NB4 (cell line): Measurements from ENCODE around the gene VPS35L.

Experiments used
- DNase-seq: peaks from one replicate; pipeline ENCODE4 v3.0.0; 2010; ENCODE audit warnings: low read depth
- H3K4me3 ChIP-seq: one replicate; pipeline ENCODE4 v1.5.1; 2011; ENCODE audit warnings: mild to moderate bottlenecking, low read depth, low read length, moderate library complexity
- MAX ChIP-seq: IDR thresholded peaks from 2 replicates; pipeline ENCODE4 v1.6.1; 2011; ENCODE audit warnings: low read depth, low read length
- MYC ChIP-seq: IDR thresholded peaks from 2 replicates; pipeline ENCODE4 v1.6.1; 2011; ENCODE audit warnings: low read depth, low read length
- POLR2A ChIP-seq: IDR thresholded peaks from 2 replicates; pipeline ENCODE4 v1.6.1; 2011; ENCODE audit warnings: mild to moderate bottlenecking; ENCODE audit not compliant: insufficient read length; ENCODE audit errors: extremely low read depth
- TF ChIP-seq, protein P1 (sequence below): IDR thresholded peaks from one replicate; pipeline ENCODE4 v1.5.1; 2012; ENCODE audit warnings: low read depth, low read length

The VPS35L gene

DNA sequence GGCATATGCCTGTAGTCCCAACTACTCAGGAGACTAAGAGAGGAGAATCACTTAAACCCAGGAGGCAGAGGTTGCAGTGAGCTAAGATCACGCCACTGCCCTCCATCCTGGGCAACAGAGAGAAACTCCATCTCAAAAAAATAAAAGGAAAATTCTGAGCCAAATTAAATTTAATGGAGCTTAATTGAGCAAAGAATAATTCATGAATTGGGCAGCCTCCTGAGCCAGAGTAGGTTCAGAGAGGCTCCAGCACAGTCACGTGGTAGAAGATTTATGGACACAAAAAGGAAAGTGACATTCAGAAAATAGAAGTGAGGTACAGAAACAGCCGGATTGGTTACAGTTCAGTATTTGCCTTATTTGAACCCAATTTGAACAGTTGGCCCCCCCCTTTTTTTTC lies 10.9 kb downstream of the VPS35L start:
- no peak overlapping the region for H3K4me3 ChIP-seq
- TF ChIP-seq, protein P1, sequence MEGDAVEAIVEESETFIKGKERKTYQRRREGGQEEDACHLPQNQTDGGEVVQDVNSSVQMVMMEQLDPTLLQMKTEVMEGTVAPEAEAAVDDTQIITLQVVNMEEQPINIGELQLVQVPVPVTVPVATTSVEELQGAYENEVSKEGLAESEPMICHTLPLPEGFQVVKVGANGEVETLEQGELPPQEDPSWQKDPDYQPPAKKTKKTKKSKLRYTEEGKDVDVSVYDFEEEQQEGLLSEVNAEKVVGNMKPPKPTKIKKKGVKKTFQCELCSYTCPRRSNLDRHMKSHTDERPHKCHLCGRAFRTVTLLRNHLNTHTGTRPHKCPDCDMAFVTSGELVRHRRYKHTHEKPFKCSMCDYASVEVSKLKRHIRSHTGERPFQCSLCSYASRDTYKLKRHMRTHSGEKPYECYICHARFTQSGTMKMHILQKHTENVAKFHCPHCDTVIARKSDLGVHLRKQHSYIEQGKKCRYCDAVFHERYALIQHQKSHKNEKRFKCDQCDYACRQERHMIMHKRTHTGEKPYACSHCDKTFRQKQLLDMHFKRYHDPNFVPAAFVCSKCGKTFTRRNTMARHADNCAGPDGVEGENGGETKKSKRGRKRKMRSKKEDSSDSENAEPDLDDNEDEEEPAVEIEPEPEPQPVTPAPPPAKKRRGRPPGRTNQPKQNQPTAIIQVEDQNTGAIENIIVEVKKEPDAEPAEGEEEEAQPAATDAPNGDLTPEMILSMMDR: no peak
- TF ChIP-seq MYC: no peak
- TF ChIP-seq POLR2A: no peak
- no peak for TF ChIP-seq MAX
- DNase-seq: no peak

DNA sequence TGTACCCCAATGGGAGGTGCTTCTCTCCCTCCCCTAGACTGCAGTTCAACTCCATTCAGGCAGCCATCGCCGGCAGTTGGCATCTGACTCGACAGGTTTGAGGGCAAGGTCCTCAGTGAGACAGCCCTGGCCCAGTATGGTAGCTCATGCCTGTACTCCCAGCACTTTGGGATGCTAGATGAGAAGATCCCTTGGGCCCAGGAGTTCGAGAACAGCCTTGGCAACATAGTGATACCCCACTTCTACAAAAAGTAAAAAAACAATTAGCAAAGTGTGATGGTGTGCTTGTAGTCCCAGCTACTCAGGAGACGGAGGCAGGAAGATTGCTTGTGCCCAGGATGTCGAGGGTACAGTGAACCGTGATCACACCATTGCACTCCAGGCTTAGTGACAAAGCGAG lies 12.1 kb downstream of the VPS35L start:
- no peak overlapping the region for H3K4me3 ChIP-seq
- no peak for DNase-seq
- no peak for TF ChIP-seq MYC
- TF ChIP-seq, protein P1: no peak
- no peak for TF ChIP-seq MAX
- no peak for TF ChIP-seq POLR2A

- no peak overlapping the region for H3K4me3 ChIP-seq
- no peak for DNase-seq
- TF ChIP-seq POLR2A: no peak
- TF ChIP-seq MYC: no peak
- no peak for TF ChIP-seq MAX
- TF ChIP-seq, protein P1: no peak
Measured at GRCh38 chr16:19573997-19574396, 18.5 kb downstream of the VPS35L start.

GRCh38 chr16:19574615-19575014 lies 19.1 kb downstream of the VPS35L start:
- DNase-seq: no peak
- TF ChIP-seq, protein P1: no peak
- no peak for TF ChIP-seq POLR2A
- TF ChIP-seq MAX: no peak
- no peak for TF ChIP-seq MYC
- H3K4me3 ChIP-seq: no peak overlapping the region

DNA sequence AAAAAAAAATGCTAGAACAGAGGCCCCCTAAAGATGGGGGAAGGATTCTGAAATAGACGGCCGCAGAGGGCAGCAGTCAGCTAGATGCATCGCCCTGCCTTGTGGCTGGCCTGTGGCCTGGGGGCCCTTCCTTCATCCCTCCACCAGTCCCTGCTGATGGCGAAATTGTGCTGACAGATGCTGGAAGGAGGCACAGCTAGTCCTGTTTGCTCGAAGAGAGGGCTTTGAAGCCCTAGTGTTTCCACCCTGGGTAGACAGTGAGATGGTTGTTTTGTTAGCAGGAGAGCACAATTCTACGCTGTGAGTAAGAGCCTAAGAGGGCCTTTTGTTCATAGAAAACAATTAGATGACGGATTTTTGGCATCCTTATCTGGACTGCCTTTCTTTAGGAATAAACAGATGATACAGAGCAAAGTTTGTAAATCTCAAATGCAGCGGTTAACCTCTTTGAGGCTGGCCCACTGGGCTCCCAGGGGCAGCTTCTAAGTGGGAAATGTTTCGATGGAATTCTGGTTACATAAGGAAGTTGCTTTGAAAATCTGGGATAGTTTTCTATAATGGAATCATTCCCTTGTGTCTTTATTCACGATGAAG lies 23.0 kb downstream of the VPS35L start:
- H3K4me3 ChIP-seq: no peak overlapping the region
- DNase-seq: no peak
- TF ChIP-seq MAX (no peak), POLR2A (no peak), MYC (no peak)
- TF ChIP-seq, protein P1: no peak
